Gastrocnemius medialis (tissue), 4 donors: ENCODE measurements around the gene OAT.

Source experiments
- CTCF ChIP-seq, 5 experiments: fragments of 450-650 bp in 3 of 5; fragments of 200-600 bp in 2 of 5; sonication (generic) in 2 of 5; IDR thresholded peaks in 4 of 5; conservative IDR thresholded peaks in 1 of 5; 1 replicate in 4 of 5; 2 replicates in 1 of 5; pipeline ENCODE4 v1.5.1; 2016 to 2019; ENCODE audit warnings: antibody characterized with exemption in 5 of 5, mild to moderate bottlenecking in 3 of 5, moderate library complexity in 3 of 5
- POLR2A ChIP-seq, 2 donors: fragments of 450-650 bp; IDR thresholded peaks; one replicate each; pipeline ENCODE4 v1.6.1; 2017; ENCODE audit warnings: antibody characterized with exemption in 2 of 2, mild to moderate bottlenecking in 2 of 2, moderate library complexity in 2 of 2

GRCh38 chr10:124407456-124407855 lies 11.3 kb downstream of the OAT start:
- TF ChIP-seq CTCF (IDR thresholded peaks at IDR 0.05 in 4 of 5, conservative IDR thresholded peaks at IDR 0.05 in 1 of 5) = no peak
- TF ChIP-seq POLR2A (IDR thresholded peaks at IDR 0.05) = no peak
